Left ventricle myocardium inferior (tissue), 1 donor: Measurements from ENCODE around the gene TBL3. TPM values are rescaled to one million over a fixed set of nuclear protein-coding genes. Genes with fewer than 3 reads are reported as not detected.
"Not testable (repeated sequence)": the region's sequence is repeated elsewhere in the genome, so short reads cannot be mapped to it uniquely, and the experiment has no call there.

Experiments used
- DNase-seq: peaks from one replicate; pipeline ENCODE4 v3.0.0-alpha.2; 2020
- H3K27ac ChIP-seq: fragments of 200-600 bp; replicated peaks from 2 replicates; pipeline ENCODE4 v1.8.0; 2021
- H3K27me3 ChIP-seq: fragments of 200-600 bp; 2 replicates; pipeline ENCODE4 v1.8.0; 2021; ENCODE audit warnings: low read depth
- H3K36me3 ChIP-seq: fragments of 200-600 bp; 2 replicates; pipeline ENCODE4 v1.8.0; 2021
- H3K4me1 ChIP-seq: fragments of 200-600 bp; 2 replicates; pipeline ENCODE4 v1.8.0; 2021
- H3K4me3 ChIP-seq: fragments of 200-600 bp; 2 replicates; pipeline ENCODE4 v1.8.0; 2021; ENCODE audit warnings: mild to moderate bottlenecking, moderate library complexity
- H3K9me3 ChIP-seq: fragments of 200-600 bp; replicated peaks from 2 replicates; pipeline ENCODE4 v1.8.0; 2021
- CTCF ChIP-seq: fragments of 200-600 bp; IDR thresholded peaks from 2 replicates; pipeline ENCODE4 v1.8.0; 2021; ENCODE audit warnings: antibody characterized with exemption, mild to moderate bottlenecking, borderline replicate concordance
- intact Hi-C: fragments of 100-400 bp; cut with micrococcal nuclease; formaldehyde crosslinking; loops from one replicate; pipeline ENCODE4 v1.11.0; 2022
- total RNA-seq: library from RNA; stranded (reverse); fragmentation: NEBNext Ultra II Directional; extraction: Animal tissue kit (Norgen Biotek cat#: 25700); gene quantifications from one replicate; pipeline ENCODE4 v1.2.1, GENCODE V29; 2021
- donor health status: DM: no; HTN: yes; CAD: no; lungs with severe emphysema.

The TBL3 gene
- total RNA-seq, 1 donor from 2014 or later = 22.6 TPM

- Histone ChIP-seq H3K9me3 (no peaks in the 10 kb centered on the region), H3K36me3 (peaks cover 37% of the 10 kb centered on the region), H3K27ac (no peak overlapping the region), H3K4me3 (no peak overlapping the region), H3K4me1 (peaks cover 8% of the 10 kb centered on the region), H3K27me3 (no peaks in the 10 kb centered on the region)
- intact Hi-C loops = no loop called here
- no peak for DNase-seq
- TF ChIP-seq CTCF = no peak
These were observed 34.8 kb upstream of the TBL3 start for GRCh38 chr16:1936945-1937479.

GRCh38 chr16:1938316-1938715 is 33.5 kb upstream of the TBL3 start:
- no peaks in the 10 kb centered on the region for H3K27me3 ChIP-seq
- intact Hi-C loops = no loop called here
- no peak overlapping the region for H3K4me3 ChIP-seq
- no peaks in the 10 kb centered on the region for H3K9me3 ChIP-seq
- no peak for TF ChIP-seq CTCF
- no peak for DNase-seq
- peaks cover 37% of the 10 kb centered on the region for H3K36me3 ChIP-seq
- peaks cover 19% of the 10 kb centered on the region for H3K4me1 ChIP-seq
- no peak overlapping the region for H3K27ac ChIP-seq

GRCh38 chr16:1938910-1939309 is 32.9 kb upstream of the TBL3 start:
- H3K9me3 ChIP-seq = no peaks in the 10 kb centered on the region
- peaks cover 37% of the 10 kb centered on the region for H3K36me3 ChIP-seq
- no peak overlapping the region for H3K4me3 ChIP-seq
- TF ChIP-seq CTCF = no peak
- H3K27ac ChIP-seq = no peak overlapping the region
- intact Hi-C loops = no loop called here
- DNase-seq = no peak
- peaks cover 24% of the 10 kb centered on the region for H3K4me1 ChIP-seq
- no peaks in the 10 kb centered on the region for H3K27me3 ChIP-seq

GRCh38 chr16:1939833-1940232 is 32.0 kb upstream of the TBL3 start:
- H3K4me3 ChIP-seq, H3K27me3 ChIP-seq, DNase-seq, H3K27ac ChIP-seq, intact Hi-C loops, H3K9me3 ChIP-seq: not testable (repeated sequence)
- peaks cover 27% of the 10 kb centered on the region for H3K4me1 ChIP-seq
- H3K36me3 ChIP-seq = peaks cover 37% of the 10 kb centered on the region

- Histone ChIP-seq H3K9me3 (no peaks in the 10 kb centered on the region), H3K4me3 (no peak overlapping the region), H3K27ac (no peak overlapping the region), H3K27me3 (no peaks in the 10 kb centered on the region), H3K4me1 (peaks cover 27% of the 10 kb centered on the region), H3K36me3 (peaks cover 37% of the 10 kb centered on the region)
- no peak for TF ChIP-seq CTCF
- DNase-seq = no peak
- intact Hi-C loops = no loop called here
These were observed 31.3 kb upstream of the TBL3 start for GRCh38 chr16:1940273-1941161.
